G401 (cell line): ENCODE measurements around the gene EXOC1L. TPM values are rescaled to one million over a fixed set of nuclear protein-coding genes. Genes with fewer than 3 reads are reported as not detected.

Source experiments
- DNase-seq: peaks from one replicate; pipeline ENCODE4 v3.0.0-alpha.2; 2015; ENCODE audit warnings: low spot score
- in situ Hi-C: cut with HindIII; loops from 2 replicates; pipeline ENCODE4 v1.10.0; 2016; ENCODE audit warnings: low sequenced_read_pairs, mixed read lengths
- total RNA-seq: library from RNA; depleted of rRNA; stranded (reverse); fragments of >200 nt; shearing (Covaris generic); gene quantifications from 2 replicates; pipeline ENCODE4 v1.2.3, GENCODE V29; 2014; rRNA removed

EXOC1L gene
- not detected in 2 replicates for total RNA-seq

- DNase-seq, result no peak
- in situ Hi-C loops, result no loop called here
These were observed at the start of gene EXOC1L for GRCh38 chr4:55819634-55820033. Gene EXOC1L (plus strand): TSS chr4:55819790. CDS start chr4:55820027, 237 bp downstream.

GRCh38 chr4:55770662-55771061 is 48.9 kb upstream of the EXOC1L start:
- DNase-seq, result no peak
- in situ Hi-C loops, result no loop called here

GRCh38 chr4:55781341-55781740 is 38.2 kb upstream of the EXOC1L start:
- no peak for DNase-seq
- in situ Hi-C loops, result no loop called here

GRCh38 chr4:55781812-55782211 is 37.8 kb upstream of the EXOC1L start:
- DNase-seq, result no peak
- in situ Hi-C loops, result no loop called here

GRCh38 chr4:55783584-55783983 is 36.0 kb upstream of the EXOC1L start:
- in situ Hi-C loops, result no loop called here
- DNase-seq, result no peak

- DNase-seq, result no peak
- in situ Hi-C loops, result no loop called here
These were observed 34.8 kb upstream of the EXOC1L start for GRCh38 chr4:55784747-55785146.

- no peak for DNase-seq
- in situ Hi-C loops, result no loop called here
These were observed 27.9 kb upstream of the EXOC1L start for GRCh38 chr4:55791666-55792065.

- DNase-seq, result no peak
- in situ Hi-C loops, result no loop called here
These were observed 26.1 kb upstream of the EXOC1L start for GRCh38 chr4:55793479-55793878.

GRCh38 chr4:55794053-55794452 is 25.5 kb upstream of the EXOC1L start:
- in situ Hi-C loops, result no loop called here
- DNase-seq, result no peak

GRCh38 chr4:55795341-55795740 is 24.2 kb upstream of the EXOC1L start:
- in situ Hi-C loops, result no loop called here
- no peak for DNase-seq

GRCh38 chr4:55801498-55801897 is 18.1 kb upstream of the EXOC1L start:
- no peak for DNase-seq

GRCh38 chr4:55807556-55807955 is 12.0 kb upstream of the EXOC1L start:
- in situ Hi-C loops, result no loop called here
- no peak for DNase-seq

More at GRCh38 chr4:55801498-55801897, 18.1 kb upstream of the EXOC1L start:
- in situ Hi-C loops, result no loop called here

GRCh38 chr4:55808186-55808585 is 11.4 kb upstream of the EXOC1L start:
- DNase-seq, result no peak
- in situ Hi-C loops, result no loop called here

- no peak for DNase-seq
- in situ Hi-C loops, result no loop called here
These were observed 11.0 kb upstream of the EXOC1L start for GRCh38 chr4:55808632-55809031.

- no peak for DNase-seq
- in situ Hi-C loops, result no loop called here
These were observed 1.9 kb upstream of the EXOC1L start for GRCh38 chr4:55817691-55818090.

GRCh38 chr4:55820279-55820678 is 689 bp downstream of the EXOC1L start:
- in situ Hi-C loops, result no loop called here
- DNase-seq, result no peak

- in situ Hi-C loops, result no loop called here
- DNase-seq, result no peak
These were observed 2.7 kb downstream of the EXOC1L start for GRCh38 chr4:55822329-55822728.

- DNase-seq, result no peak
- in situ Hi-C loops, result no loop called here
These were observed 5.3 kb downstream of the EXOC1L start for GRCh38 chr4:55824865-55825264.

- no peak for DNase-seq
- in situ Hi-C loops, result no loop called here
These were observed 7.4 kb downstream of the EXOC1L start for GRCh38 chr4:55826986-55827385.

GRCh38 chr4:55827582-55827981 is 8.0 kb downstream of the EXOC1L start:
- no peak for DNase-seq
- in situ Hi-C loops, result no loop called here

GRCh38 chr4:55830048-55830447 is 10.5 kb downstream of the EXOC1L start:
- in situ Hi-C loops, result no loop called here
- DNase-seq, result no peak

GRCh38 chr4:55830716-55831115 is 11.1 kb downstream of the EXOC1L start:
- in situ Hi-C loops, result no loop called here
- DNase-seq, result no peak
